Fibroblast of gingiva (primary cell): Measurements from ENCODE around the gene GPR107.
A peak's percentile ranks its signal among the peaks of the same experiment; 100 is the strongest.

ENCODE experiments used
- DNase-seq: peaks from one replicate; pipeline ENCODE4 v3.0.0-alpha.2; 2011; ENCODE audit warnings: low read depth

The GPR107 gene

GRCh38 chr9:130027533-130028365 lies 26.0 kb upstream of the GPR107 start:
- no peak for DNase-seq

GRCh38 chr9:130028493-130029222 lies 25.0 kb upstream of the GPR107 start:
- DNase-seq = no peak

- no peak for DNase-seq
Measured at GRCh38 chr9:130029223-130029973, 24.3 kb upstream of the GPR107 start.

- no peak for DNase-seq
Measured at GRCh38 chr9:130030651-130031127, 23.0 kb upstream of the GPR107 start.

GRCh38 chr9:130034570-130034969 lies 19.1 kb upstream of the GPR107 start:
- peak; percentile 61 for DNase-seq

GRCh38 chr9:130036099-130036498 lies 17.6 kb upstream of the GPR107 start:
- peak; percentile 19 for DNase-seq

- DNase-seq = peak; percentile 14
Measured at GRCh38 chr9:130039528-130040147, 14.1 kb upstream of the GPR107 start.

GRCh38 chr9:130040984-130041647 lies 12.6 kb upstream of the GPR107 start:
- DNase-seq = no peak

- peak; percentile 6 for DNase-seq
Measured at GRCh38 chr9:130041648-130042405, 11.9 kb upstream of the GPR107 start.

GRCh38 chr9:130042406-130042884 lies 11.3 kb upstream of the GPR107 start:
- DNase-seq = no peak

GRCh38 chr9:130042885-130043653 lies 10.6 kb upstream of the GPR107 start, which contains the start of gene FNBP1:
TSS of gene FNBP1 (minus strand) at chr9:130043189. CDS start at chr9:130042975, 214 bp downstream.
- peak; percentile 74 for DNase-seq

- peak; percentile 49 for DNase-seq
Measured at GRCh38 chr9:130043654-130044623, 9.8 kb upstream of the GPR107 start.

GRCh38 chr9:130045725-130046450 lies 7.8 kb upstream of the GPR107 start:
- no peak for DNase-seq

- no peak for DNase-seq
Measured at GRCh38 chr9:130049431-130050210, 4.1 kb upstream of the GPR107 start.

GRCh38 chr9:130050462-130050861 lies 3.2 kb upstream of the GPR107 start:
- no peak for DNase-seq

- DNase-seq = peak; percentile 15
Measured at GRCh38 chr9:130051855-130052254, 1.9 kb upstream of the GPR107 start.

GRCh38 chr9:130053109-130053503 lies 600 bp upstream of the GPR107 start:
- no peak for DNase-seq
